A549 treated with AZD9567 at 1 μM for 4 hours (cell line): ENCODE results near the gene PSMB10. TPM values are rescaled to one million over a fixed set of nuclear protein-coding genes. Genes with fewer than 3 reads are reported as not detected.

Experiments
- total RNA-seq: library from RNA; stranded (reverse); fragments of 200-300 nt; extraction: Qiagen RNA extraction; gene quantifications from 5 replicates; pipeline ENCODE4 v1.2.3, GENCODE V29; 2022; ENCODE audit not compliant: insufficient read depth

The PSMB10 gene
- 33.9 to 55.6 TPM (median 53.0 TPM) in 5 replicates for total RNA-seq

DNA sequence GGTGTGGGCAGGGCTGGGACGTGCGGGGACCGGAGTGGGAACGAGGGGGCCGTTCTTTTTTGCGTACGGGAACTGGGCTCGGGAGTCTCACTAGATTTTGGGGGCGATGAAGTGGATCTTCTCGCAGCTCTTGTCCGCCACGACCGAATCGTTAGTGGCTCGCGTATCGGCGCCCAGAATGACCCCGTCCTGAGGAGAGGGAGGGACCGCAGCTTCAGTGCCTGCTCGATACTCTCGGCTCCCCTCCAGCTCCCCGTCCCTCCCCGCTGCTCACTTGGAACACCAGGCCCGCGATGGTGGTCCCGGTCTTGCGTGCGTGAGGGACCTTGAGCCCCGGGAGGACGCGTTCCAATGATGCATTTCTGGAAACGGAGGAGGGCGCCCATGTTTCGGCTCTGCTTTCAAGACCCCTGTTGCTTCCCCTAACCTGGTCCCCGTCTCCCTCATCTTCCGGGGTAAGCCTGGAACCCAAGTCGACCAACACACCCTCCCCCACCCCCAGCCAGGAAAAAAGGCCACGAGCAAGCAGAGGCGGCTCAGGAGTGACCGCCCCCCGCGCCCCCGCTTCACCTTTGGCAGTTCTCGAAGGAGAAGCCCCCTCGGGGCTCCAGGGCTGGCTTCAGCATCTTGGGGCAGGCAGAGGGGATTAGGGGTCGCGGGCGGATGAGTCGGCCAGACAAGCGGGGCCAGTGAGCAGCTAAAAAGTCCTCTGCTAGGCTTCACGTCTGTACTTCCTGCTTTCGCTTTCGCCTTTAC lies at the start of gene PSMB10:
Gene PSMB10 (minus strand): TSS at position 727 of the 756 bp plus-strand sequence. CDS start 101 bp downstream, at position 626.

DNA sequence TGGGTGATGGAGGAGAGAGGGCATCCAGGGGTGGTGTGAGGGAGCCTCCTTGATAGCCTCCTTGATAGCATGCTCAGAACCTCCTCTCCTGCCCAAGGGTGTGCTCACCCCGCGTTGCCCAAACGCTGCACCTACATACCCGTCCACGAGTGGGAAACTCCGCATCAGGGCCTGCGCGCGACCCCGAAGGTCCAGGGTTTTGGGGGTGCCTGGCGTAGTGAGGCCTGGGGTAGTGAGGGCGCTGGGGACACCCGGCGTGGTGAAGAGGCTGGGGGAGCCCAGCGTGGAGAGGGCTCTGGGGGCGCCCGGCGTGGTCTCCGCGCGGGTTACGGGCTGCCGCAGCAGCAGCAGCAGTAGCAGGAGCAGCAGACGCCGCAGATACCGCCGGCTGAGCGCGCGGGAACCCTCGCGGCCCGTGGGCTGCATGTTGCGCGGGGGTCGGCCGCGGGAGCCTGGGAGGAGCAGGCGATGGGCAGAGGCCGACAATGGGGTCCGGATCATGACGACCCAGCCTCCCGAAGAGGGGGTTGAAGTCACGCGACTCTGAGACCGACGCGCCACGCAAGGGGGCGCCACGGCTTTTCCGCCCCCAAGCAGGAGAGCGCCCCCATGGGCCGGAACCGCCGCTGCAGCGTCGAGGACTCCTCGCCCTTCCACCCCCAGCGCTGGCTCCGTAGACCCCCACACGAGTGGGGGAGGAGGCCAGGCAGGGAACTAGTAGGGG lies 43.5 kb upstream of the PSMB10 start, which contains the start of gene DPEP3:
Gene DPEP3 (minus strand): TSS at position 545 of the 724 bp plus-strand sequence. CDS start 119 bp downstream, at position 426.

GRCh38 chr16:67968400-67969253 lies 32.0 kb upstream of the PSMB10 start, which contains the start of gene SLC12A4:
Gene SLC12A4 (minus strand): TSS chr16:67968637. CDS start chr16:67968553, 84 bp downstream.

GRCh38 chr16:67943619-67944504 lies 7.2 kb upstream of the PSMB10 start, which contains the start of gene LCAT:
Gene LCAT (minus strand): TSS chr16:67944120. CDS start chr16:67944101, 19 bp downstream.

DNA sequence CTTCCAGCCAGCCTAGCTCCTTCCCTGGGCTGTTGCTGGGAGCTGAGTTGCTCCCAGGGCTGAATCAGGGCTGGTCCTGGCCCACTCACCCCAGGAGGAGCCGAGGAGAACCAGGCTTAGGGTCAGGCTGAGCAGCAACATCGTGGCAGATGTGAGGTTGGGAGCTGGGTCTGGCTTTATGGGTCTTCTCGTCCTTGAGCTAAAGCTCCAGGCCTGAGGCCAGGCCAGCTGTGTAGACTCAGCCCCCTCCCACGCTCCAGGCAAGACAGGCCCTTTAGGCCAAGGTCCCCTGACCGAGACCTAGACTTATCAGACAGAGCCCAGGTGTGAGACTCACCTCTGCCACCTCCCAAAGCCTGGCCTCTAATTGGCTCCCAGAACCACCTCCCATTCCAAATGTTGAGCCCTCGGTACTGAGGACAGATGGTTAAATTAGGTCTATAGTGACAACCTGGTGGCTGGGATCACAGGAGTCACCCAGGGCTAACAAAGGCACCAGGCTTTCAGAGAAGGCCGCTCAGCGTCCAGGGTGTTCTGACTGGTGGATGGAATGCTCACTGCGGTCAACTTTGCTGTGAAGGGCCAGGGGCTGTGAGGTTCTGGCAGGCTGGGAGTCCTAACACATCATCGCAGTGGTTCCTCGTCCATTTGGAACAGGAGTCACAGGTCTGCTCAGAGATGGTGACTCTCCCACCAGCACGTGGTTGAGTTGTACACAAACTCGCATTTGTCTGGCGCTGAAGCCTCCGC lies 4.8 kb downstream of the PSMB10 start, which contains the start of gene CTRL:
Gene CTRL (minus strand): TSS at position 151 of the 750 bp plus-strand sequence. CDS start 10 bp downstream, at position 141.

GRCh38 chr16:67892899-67893742 lies 43.5 kb downstream of the PSMB10 start, which contains the start of gene PSKH1:
Gene PSKH1 (plus strand): TSS chr16:67893254. CDS start chr16:67908750, 15,496 bp downstream.

DNA sequence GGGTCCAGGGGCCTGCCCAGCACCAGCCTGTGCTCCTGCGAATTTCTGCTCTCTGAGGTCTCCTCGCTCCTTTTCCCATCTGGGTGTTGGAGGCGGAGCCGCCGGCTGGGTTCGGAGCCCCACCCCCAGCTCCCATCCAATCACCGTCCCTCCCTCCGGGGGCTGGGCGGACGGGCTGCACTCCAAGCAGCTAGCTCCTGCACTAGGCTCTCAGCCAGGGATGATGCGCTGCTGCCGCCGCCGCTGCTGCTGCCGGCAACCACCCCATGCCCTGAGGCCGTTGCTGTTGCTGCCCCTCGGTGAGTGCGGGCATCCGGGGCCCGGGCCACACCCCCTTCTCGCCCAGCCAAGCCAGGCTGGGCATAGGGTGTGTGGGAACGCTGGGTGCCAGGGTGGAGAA lies 52.0 kb downstream of the PSMB10 start, which contains the start of gene NRN1L:
Gene NRN1L (plus strand): TSS at position 202 of the 400 bp plus-strand sequence. CDS start 19 bp downstream, at position 221.

Other genes with a start within 250 kb of the PSMB10 start
- 8.9 to 18.3 TPM (median 17.8 TPM) in 5 replicates for gene GFOD2, start 217.5 kb downstream of the PSMB10 start, total RNA-seq
- gene RANBP10, start 130.3 kb downstream of the PSMB10 start, total RNA-seq = 9.5 to 10.9 TPM (median 10.2 TPM) in 5 replicates
- 0.33 to 0.85 TPM (median 0.43 TPM) in 4 of 5 replicates, not detected in the other for gene TSNAXIP1, start 130.0 kb downstream of the PSMB10 start, total RNA-seq
- gene THAP11, start 94.5 kb downstream of the PSMB10 start, total RNA-seq = 23.4 to 41.0 TPM (median 38.1 TPM) in 5 replicates
- 234 to 376 TPM (median 237 TPM) in 5 replicates for gene NUTF2, start 89.9 kb downstream of the PSMB10 start, total RNA-seq
- 27.5 to 32.3 TPM (median 31.8 TPM) in 5 replicates for gene CENPT, start 89.2 kb downstream of the PSMB10 start, total RNA-seq
- gene EDC4, start 63.8 kb downstream of the PSMB10 start, total RNA-seq = 38.5 to 68.1 TPM (median 65.8 TPM) in 5 replicates
- gene NRN1L, start 52.0 kb downstream of the PSMB10 start, total RNA-seq = 0.29 to 0.37 TPM in 2 of 5 replicates, not detected in the others
- gene PSKH1, start 43.6 kb downstream of the PSMB10 start, total RNA-seq = 11.1 to 20.4 TPM (median 15.9 TPM) in 5 replicates
- gene CTRL, start 5.0 kb downstream of the PSMB10 start, total RNA-seq = 1.3 to 3.3 TPM (median 1.8 TPM) in 5 replicates
- gene LCAT, start 7.3 kb upstream of the PSMB10 start, total RNA-seq = 3.2 to 14.0 TPM (median 12.7 TPM) in 5 replicates
- 20.5 to 37.5 TPM (median 34.2 TPM) in 5 replicates for gene SLC12A4, start 31.8 kb upstream of the PSMB10 start, total RNA-seq
- not detected in 5 replicates for gene DPEP3, start 43.6 kb upstream of the PSMB10 start, total RNA-seq
- gene DPEP2, start 62.6 kb upstream of the PSMB10 start, total RNA-seq = not detected in 5 replicates
- gene DPEP2NB, start 79.1 kb upstream of the PSMB10 start, total RNA-seq = not detected in 5 replicates
- gene DDX28, start 86.4 kb upstream of the PSMB10 start, total RNA-seq = 17.5 to 22.0 TPM (median 21.0 TPM) in 5 replicates
- gene DUS2, start 86.4 kb upstream of the PSMB10 start, total RNA-seq = 14.9 to 17.4 TPM (median 15.9 TPM) in 5 replicates
- gene NFATC3, start 148.5 kb upstream of the PSMB10 start, total RNA-seq = 14.4 to 17.5 TPM (median 15.0 TPM) in 5 replicates